ENCODE measurements around the gene RFK. TPM values are rescaled to one million over a fixed set of nuclear protein-coding genes. Genes with fewer than 3 reads are reported as not detected.

RFK gene
- polyA plus RNA-seq, 1 donor from 2014 or later: 131 TPM

- no peak overlapping the region for H3K9ac ChIP-seq (ENCODE audit: low read length)
- no peak overlapping the region for H3K27ac ChIP-seq (ENCODE audit: low read length)
- H3K4me3 ChIP-seq (ENCODE audit: low read length): no peak overlapping the region
- H3F3A ChIP-seq (ENCODE audit: insufficient read depth, low read length, poor library complexity, severe bottlenecking): no peaks in the 10 kb centered on the region
- no peaks in the 10 kb centered on the region for H3K27me3 ChIP-seq (ENCODE audit: insufficient read depth, low read depth, low read length)
- H2AFZ ChIP-seq (ENCODE audit: low read depth, low read length): no peak overlapping the region
- no peak overlapping the region for H3K4me2 ChIP-seq (ENCODE audit: low read length)
- TF ChIP-seq EZH2 (IDR thresholded peaks at IDR 0.05; ENCODE audit: borderline replicate concordance, insufficient read depth, low read length, poor library complexity, severe bottlenecking) (no peak), POLR2AphosphoS5 (IDR thresholded peaks at IDR 0.05) (no peak), CTCF (IDR thresholded peaks at IDR 0.05; ENCODE audit: poor library complexity, severe bottlenecking) (no peak), RAD21 (conservative IDR thresholded peaks at IDR 0.05) (no peak), EP300 (conservative IDR thresholded peaks at IDR 0.05; ENCODE audit: poor library complexity, severe bottlenecking) (no peak), SMC3 (conservative IDR thresholded peaks at IDR 0.05; ENCODE audit: poor library complexity) (no peak), MXI1 (conservative IDR thresholded peaks at IDR 0.05; ENCODE audit: poor library complexity, severe bottlenecking) (no peak), TAF1 (IDR thresholded peaks at IDR 0.05; ENCODE audit: low read depth) (no peak)
- TF ChIP-seq, protein P1, sequence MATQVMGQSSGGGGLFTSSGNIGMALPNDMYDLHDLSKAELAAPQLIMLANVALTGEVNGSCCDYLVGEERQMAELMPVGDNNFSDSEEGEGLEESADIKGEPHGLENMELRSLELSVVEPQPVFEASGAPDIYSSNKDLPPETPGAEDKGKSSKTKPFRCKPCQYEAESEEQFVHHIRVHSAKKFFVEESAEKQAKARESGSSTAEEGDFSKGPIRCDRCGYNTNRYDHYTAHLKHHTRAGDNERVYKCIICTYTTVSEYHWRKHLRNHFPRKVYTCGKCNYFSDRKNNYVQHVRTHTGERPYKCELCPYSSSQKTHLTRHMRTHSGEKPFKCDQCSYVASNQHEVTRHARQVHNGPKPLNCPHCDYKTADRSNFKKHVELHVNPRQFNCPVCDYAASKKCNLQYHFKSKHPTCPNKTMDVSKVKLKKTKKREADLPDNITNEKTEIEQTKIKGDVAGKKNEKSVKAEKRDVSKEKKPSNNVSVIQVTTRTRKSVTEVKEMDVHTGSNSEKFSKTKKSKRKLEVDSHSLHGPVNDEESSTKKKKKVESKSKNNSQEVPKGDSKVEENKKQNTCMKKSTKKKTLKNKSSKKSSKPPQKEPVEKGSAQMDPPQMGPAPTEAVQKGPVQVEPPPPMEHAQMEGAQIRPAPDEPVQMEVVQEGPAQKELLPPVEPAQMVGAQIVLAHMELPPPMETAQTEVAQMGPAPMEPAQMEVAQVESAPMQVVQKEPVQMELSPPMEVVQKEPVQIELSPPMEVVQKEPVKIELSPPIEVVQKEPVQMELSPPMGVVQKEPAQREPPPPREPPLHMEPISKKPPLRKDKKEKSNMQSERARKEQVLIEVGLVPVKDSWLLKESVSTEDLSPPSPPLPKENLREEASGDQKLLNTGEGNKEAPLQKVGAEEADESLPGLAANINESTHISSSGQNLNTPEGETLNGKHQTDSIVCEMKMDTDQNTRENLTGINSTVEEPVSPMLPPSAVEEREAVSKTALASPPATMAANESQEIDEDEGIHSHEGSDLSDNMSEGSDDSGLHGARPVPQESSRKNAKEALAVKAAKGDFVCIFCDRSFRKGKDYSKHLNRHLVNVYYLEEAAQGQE (IDR thresholded peaks at IDR 0.05; ENCODE audit: borderline replicate concordance): no peak
- no peaks in the 10 kb centered on the region for H3K79me2 ChIP-seq (replicated peaks; ENCODE audit: insufficient read depth, low read length)
- H4K20me1 ChIP-seq (ENCODE audit: insufficient read depth): no peaks in the 10 kb centered on the region
- H3K9me3 ChIP-seq (ENCODE audit: low read length): no peaks in the 10 kb centered on the region
- no peaks in the 10 kb centered on the region for H3K36me3 ChIP-seq (ENCODE audit: insufficient read depth, low read length)
- H3K9me2 ChIP-seq (ENCODE audit: insufficient read depth, low read length): no peaks in the 10 kb centered on the region
Measured at GRCh38 chr9:76338418-76338817, 55.8 kb downstream of the RFK start.

DNA sequence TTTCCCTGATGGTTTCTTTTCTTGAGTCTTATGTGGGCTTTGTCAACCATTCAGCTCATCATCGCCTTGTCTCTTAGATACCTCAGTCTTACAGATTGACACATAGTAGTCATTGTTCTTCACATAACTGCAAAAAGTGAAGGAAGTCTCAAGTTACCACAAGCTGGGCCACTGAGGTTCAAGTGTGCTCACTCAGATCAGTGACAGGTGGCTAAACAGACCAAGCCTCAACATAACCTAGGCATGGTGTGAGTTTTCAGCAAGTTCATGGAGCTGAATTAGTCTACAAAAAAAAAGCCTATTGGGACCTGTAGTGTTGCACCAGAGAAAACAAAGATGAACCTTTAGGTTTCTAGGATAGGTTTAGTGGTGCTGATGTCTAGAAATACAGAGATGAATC, 58.2 kb downstream of the RFK start:
- no peak overlapping the region for H3K9ac ChIP-seq (ENCODE audit: low read length)
- H3K36me3 ChIP-seq (ENCODE audit: insufficient read depth, low read length): no peaks in the 10 kb centered on the region
- no peak overlapping the region for H3K4me2 ChIP-seq (ENCODE audit: low read length)
- no peak overlapping the region for H3K4me3 ChIP-seq (ENCODE audit: low read length)
- no peaks in the 10 kb centered on the region for H4K20me1 ChIP-seq (ENCODE audit: insufficient read depth)
- H3F3A ChIP-seq (ENCODE audit: insufficient read depth, low read length, poor library complexity, severe bottlenecking): no peaks in the 10 kb centered on the region
- H3K79me2 ChIP-seq (replicated peaks; ENCODE audit: insufficient read depth, low read length): no peaks in the 10 kb centered on the region
- TF ChIP-seq CTCF (IDR thresholded peaks at IDR 0.05; ENCODE audit: poor library complexity, severe bottlenecking) (no peak), MXI1 (conservative IDR thresholded peaks at IDR 0.05; ENCODE audit: poor library complexity, severe bottlenecking) (no peak), SMC3 (conservative IDR thresholded peaks at IDR 0.05; ENCODE audit: poor library complexity) (no peak)
- H3K9me3 ChIP-seq (ENCODE audit: low read length): no peaks in the 10 kb centered on the region
- no peaks in the 10 kb centered on the region for H3K9me2 ChIP-seq (ENCODE audit: insufficient read depth, low read length)
- H2AFZ ChIP-seq (ENCODE audit: low read depth, low read length): no peak overlapping the region
- no peak overlapping the region for H3K27ac ChIP-seq (ENCODE audit: low read length)
- H3K27me3 ChIP-seq (ENCODE audit: insufficient read depth, low read depth, low read length): no peaks in the 10 kb centered on the region

Other genes starting within 250 kb of the RFK start
- gene GCNT1, start 64.8 kb upstream of the RFK start, polyA plus RNA-seq: 0.22 and 1.7 TPM in 2 replicates